VCaP (cell line): ENCODE data around the gene PHF14.
A peak's percentile ranks its signal among the peaks of the same experiment; 100 is the strongest.

Experiments used
- H3K27ac ChIP-seq: fragments of 450-650 bp; 2 replicates; pipeline ENCODE4 v1.5.1; 2017
- TF ChIP-seq, protein P1 (sequence below): fragments of 450-650 bp; conservative IDR thresholded peaks from 2 replicates; pipeline ENCODE4 v1.5.1; 2017; ENCODE audit warnings: mild to moderate bottlenecking, moderate library complexity

The PHF14 gene

DNA sequence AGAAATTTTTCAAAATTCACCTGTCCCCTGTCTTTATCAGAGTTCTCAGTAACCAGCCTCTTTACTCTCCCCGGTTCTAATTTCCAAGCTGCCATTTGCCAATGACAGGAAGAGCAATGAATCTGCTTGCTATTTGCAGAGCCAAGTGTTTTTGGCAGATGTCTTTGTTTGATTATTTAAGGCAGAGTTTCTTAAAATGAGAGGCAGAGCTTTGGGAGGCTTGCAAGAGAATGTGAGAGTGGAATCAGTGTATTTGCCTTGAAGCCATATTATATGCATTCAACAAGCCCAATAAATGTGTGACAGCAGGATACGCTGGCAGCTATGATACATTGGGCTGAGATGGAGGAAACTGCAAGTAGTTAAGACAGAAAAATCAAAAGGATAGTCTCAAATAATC is 196.5 kb downstream of the PHF14 start:
- H3K27ac ChIP-seq = peak overlapping the region; percentile 68
- TF ChIP-seq, protein P1, sequence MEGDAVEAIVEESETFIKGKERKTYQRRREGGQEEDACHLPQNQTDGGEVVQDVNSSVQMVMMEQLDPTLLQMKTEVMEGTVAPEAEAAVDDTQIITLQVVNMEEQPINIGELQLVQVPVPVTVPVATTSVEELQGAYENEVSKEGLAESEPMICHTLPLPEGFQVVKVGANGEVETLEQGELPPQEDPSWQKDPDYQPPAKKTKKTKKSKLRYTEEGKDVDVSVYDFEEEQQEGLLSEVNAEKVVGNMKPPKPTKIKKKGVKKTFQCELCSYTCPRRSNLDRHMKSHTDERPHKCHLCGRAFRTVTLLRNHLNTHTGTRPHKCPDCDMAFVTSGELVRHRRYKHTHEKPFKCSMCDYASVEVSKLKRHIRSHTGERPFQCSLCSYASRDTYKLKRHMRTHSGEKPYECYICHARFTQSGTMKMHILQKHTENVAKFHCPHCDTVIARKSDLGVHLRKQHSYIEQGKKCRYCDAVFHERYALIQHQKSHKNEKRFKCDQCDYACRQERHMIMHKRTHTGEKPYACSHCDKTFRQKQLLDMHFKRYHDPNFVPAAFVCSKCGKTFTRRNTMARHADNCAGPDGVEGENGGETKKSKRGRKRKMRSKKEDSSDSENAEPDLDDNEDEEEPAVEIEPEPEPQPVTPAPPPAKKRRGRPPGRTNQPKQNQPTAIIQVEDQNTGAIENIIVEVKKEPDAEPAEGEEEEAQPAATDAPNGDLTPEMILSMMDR = no peak

DNA sequence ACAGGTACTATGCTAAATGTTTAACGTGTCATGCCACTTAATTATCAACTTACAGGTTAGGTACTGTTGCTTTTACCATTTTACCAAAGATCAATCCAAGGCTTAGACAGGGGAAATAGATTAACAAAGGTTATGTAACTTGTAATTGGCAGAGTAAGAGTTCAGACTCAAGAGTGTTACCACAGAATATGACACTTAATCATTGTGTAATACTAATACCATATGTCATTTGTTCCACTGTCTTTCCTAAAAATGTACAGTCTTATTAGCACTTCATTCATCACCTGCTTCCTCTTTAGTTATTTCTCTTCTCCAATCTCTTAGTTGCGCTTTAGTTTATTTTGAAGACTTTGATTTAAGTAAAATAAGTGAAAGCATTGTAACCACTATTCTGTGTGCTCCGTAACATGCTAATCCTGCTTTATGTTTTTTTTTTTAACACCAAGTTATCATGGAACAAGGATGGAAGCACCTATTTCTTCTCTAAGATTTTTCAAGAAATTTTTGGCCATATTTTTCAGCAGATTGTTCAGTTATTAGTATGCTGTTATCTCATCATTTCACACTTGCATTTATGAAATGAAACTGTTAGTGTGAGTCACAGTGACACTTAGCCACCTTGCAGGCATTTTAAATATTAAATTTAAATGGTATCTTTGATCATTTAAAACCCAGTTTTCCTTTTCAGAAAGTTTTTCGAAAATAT is 197.3 kb downstream of the PHF14 start:
- peak overlapping the region; percentile 68 for H3K27ac ChIP-seq

DNA sequence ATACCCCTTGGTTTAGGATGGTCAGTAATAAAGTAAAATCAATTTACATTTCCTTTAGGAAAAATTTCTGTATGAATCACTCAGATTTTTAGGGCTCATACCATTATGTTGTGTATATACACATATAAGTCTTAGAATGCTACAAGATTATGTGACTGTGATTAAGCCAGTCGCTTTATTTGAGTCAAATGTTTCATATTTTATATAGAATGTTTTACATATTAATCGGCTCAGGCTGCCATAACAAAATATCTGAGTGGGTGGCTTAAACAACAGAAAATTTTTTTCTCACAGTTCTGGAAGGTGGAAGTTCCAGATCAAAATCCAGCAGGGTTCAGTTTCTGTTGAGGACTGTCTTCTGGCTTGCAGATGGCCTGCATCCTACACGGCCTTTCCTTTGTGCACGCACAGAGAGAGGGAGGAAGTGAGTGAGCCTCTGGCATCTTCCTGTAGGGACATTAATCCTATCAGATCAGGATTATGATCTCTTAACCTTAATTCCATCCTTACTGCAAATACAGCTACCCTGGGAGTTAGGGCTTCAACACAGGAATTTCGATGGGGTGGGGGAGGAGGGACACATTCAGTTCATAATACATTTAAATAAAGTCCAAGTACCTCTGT is 198.0 kb downstream of the PHF14 start:
- peak overlapping the region; percentile 68 for H3K27ac ChIP-seq

More for the DNA sequence above, 197.3 kb downstream of the PHF14 start:
- TF ChIP-seq, protein P1 = no peak

DNA sequence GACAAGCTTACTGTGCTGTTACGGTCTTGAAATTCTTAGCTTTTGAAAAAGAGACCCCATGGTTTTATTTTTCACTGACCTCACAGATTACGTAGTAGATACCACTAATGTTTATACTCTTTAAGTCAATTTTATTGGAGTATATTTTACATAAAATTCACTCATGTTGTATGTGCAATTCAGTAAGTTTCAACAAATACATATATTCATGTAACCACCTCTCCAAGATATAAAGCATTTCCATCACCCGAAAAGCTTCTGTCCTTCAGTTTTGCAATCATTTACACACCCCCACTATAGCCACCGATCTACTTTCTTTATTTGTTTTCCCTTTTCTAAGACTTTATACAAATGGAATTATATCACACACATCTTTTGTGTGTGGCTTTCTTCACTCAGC is 199.2 kb downstream of the PHF14 start:
- H3K27ac ChIP-seq = no peak overlapping the region
- TF ChIP-seq, protein P1 = no peak

More for the DNA sequence above, 198.0 kb downstream of the PHF14 start:
- TF ChIP-seq, protein P1 = no peak

DNA sequence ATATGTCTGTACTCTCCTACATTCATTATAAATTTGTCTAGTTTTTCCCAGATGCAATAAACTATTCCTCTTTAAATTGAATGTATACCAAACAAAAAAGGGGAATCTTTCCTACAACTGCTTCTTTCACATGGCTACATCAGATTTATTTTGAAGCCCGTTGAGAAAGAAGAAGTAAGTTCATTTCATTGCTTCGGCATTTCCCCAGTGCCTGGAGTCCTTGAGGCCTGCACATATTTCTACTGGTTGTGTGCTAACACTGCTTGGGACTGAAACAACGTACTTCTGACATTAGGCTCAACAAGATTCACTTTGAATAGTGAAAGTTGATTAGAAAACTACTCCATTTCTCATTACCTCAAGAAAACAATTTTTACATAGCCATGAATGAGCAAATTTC is 201.7 kb downstream of the PHF14 start:
- no peak overlapping the region for H3K27ac ChIP-seq
- TF ChIP-seq, protein P1 = no peak

DNA sequence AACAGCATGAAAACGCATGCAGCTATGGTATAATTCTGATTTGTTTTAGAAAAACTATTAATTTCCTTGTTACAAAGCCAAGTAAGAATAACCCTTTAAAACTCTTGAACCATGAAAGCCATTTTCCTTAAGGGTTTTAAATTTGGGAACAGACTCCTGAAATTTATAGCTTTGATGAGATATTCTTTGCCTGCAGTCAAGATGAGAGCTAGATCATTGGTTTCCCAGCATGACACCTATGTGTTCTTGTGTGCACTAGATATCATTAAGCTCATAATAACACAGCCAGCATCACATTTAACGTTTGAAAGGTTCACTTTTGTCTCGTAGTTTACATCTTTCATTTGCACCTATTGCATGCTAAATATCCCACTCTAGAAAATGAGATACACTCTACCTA is 202.2 kb downstream of the PHF14 start:
- H3K27ac ChIP-seq = no peak overlapping the region
- TF ChIP-seq, protein P1 = no peak

DNA sequence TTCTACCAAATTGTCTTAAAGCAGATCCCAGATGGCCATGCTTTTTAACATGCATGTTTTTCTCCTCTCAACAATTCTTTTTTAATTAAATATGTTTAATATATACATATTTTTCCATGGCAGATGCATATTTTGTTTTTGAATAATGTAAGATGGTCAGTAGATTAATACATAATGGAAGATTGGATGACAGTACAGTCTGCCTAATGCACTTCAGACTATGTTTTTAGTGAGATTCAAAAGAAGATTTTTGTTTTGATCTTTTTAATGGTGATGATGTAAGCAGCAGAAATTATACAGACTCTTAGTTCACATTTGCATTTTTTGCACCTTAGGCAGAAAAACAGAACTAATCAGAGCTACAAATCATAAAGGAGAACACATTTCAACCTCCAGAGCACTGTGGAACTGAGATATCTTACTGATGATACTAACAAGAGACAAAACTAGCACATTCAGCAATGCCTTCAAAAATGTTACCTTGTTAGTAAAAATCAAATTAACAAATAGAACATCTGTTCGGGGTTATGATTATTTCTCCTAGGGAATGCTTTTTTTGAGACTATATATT is 203.4 kb downstream of the PHF14 start:
- TF ChIP-seq, protein P1 = no peak
- H3K27ac ChIP-seq = no peak overlapping the region
